NCI-H1417 (cell line): ENCODE results near the gene FOXK2.
"Not testable (repeated sequence)": the region's sequence is repeated elsewhere in the genome, so short reads cannot be mapped to it uniquely, and the experiment has no call there.

Experiments used
- DNase-seq, 3 experiments: peaks; one replicate each; lab custom pipeline; 2025; lab: John Stamatoyannopoulos, UW

The FOXK2 gene

DNA sequence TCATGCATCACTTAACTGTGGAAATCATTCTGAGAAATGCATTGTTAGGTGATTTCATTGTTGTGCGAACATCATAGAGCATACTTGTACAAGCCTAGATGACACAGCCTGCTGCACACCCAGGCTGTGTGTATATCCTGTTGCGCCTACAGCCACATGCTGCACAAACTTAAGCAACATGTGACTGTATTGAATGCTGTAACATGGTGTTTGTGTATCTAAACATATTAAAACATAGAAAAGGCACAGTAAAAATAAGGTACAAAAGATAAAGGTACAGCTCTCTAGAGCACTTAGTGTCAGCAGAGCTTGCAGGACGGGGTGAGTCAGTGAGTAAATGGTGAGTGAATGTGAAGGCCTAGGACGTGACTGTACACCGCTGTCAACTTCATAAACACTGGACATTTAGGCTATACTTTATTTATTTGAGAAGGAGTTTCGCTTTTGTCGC lies 11.9 kb downstream of the FOXK2 start:
- DNase-seq, result no peak

GRCh38 chr17:82534401-82534812 lies 14.9 kb downstream of the FOXK2 start:
- peak in 1 of 3 experiments; percentile 30 for DNase-seq

DNA sequence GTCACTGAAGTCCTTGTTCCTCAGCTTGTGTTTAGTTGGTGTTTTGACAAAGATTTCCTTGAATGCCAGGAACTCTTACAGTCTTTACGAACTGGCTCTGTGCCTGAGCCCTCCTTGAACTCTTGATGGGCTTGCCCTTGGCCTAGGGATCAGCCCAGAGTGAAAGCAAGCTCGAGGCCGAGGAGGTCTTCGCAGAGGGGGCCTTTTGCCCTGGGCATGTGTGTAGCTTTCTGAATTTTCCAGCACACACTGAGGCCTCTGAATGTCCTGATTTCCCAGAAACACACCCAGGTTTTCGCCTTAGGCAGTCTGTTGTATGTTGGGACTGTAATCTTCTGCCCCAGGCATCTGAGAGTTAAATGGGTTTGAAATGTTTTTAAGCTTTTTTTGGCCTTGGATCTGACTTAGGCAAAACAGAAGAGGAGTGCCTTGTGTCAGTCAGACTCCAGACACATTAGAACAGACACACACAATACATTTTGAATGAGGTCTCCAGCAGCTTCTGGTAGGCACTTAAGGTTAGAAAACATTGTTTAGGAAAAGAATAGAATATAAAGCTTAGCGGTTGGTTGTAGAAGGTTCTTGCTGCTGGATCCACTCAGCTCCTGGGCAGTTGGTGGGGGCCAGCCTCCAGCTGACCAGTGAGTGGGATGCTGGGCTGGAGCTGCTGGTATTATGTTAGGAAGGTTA lies 17.1 kb downstream of the FOXK2 start:
- peak in 1 of 3 experiments; percentile 22 for DNase-seq

DNA sequence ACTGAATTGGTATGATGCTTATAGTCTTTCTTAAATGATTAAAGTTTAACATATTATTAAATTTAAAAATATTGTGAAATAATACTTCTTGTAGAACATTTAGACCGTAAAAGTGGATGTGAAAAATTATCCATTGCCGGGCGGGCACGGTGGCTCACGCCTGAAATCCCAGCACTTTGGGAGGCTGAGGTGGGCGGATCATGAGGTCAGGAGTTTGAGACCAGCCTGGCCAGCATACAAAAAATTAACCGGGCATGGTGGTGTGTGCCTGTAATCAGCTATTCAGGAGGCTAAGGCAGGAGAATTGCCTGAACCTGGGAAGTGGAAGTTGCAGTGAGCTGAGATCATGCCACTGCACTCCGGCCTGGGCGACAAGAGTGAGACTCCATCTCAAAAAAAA lies 17.7 kb downstream of the FOXK2 start:
- not testable (repeated sequence) for DNase-seq

- DNase-seq, result not testable (repeated sequence)
Measured at GRCh38 chr17:82539076-82539475, 19.5 kb downstream of the FOXK2 start.

DNA sequence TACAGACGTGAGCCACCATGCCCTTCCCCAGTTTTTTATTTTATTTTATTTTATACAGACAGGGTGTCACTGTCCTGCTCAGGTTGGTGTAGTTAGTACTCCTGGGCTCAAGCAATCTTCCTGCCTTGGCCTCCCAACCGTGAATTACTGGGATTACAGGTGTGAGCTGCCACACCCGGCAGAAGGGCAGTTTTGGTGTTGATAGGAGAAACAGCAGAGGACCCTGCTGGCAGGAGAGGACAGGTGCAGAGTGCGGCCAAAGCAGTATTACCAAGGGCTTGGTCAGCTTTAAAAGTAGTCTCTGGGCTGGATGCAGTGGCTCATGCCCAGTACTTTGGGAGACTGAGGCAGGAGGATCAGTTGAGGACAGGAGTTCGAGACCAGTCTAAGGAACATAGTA lies 22.9 kb downstream of the FOXK2 start:
- no peak for DNase-seq

DNA sequence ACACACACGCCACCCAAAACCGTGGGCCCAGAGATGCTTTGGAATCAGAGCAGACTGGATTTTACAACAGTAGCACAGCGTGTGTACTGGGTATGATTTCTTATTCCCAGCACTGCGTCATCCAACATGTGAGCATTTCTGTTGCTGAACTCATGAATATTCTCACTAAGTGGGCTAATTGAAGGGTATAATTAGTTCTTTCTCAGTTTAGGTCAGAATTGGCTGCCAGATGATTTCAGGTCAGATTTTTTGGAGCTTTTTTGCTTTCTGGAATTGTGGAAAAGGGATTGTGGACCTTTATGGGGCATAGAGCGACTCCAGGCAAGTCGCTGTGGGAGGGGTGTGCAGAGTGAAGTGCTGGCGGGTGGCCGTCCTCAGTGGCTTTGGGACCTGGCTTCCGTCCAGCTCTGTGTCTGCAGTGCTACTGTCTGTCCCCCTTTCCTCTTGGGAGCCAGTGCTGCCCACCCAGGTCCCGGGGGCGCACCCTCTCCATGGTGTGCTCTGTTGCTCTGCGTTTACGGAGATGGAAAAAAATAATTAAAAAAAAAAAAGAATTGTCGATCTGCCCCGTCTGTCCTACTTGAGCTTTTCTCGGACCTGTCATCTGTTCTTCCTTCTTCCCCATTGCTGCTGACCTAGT lies 25.0 kb downstream of the FOXK2 start:
- DNase-seq, result no peak

GRCh38 chr17:82545071-82545462 lies 25.5 kb downstream of the FOXK2 start:
- DNase-seq, result no peak

- no peak for DNase-seq
Measured at GRCh38 chr17:82547981-82548380, 28.4 kb downstream of the FOXK2 start.

GRCh38 chr17:82548681-82549303 lies 29.3 kb downstream of the FOXK2 start:
- DNase-seq, result peak in 1 of 3 experiments; percentile 17

- DNase-seq, result peak; percentile 40 to 74 (median 67)
Measured at GRCh38 chr17:82551779-82552457, 32.4 kb downstream of the FOXK2 start.

DNA sequence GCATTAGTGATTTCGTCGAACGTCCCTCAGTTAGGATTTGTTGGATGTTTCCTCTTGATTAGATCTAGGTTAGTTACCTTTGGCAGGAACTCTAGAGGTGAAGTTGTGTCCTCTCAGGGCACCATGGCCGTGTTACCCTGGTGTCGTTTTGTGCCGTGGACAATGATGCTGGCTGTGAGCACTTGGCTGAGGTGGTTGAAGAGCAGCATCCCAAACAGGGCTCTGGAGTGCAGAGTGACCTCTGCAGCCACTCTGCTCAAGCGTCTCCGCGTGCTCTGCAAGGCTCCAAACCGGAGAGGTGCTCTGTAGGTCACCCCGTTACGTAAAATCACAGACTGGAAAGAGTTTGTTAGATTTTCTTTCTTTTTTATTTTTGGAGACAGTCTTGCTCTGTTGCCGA lies 33.0 kb downstream of the FOXK2 start:
- DNase-seq, result no peak

DNA sequence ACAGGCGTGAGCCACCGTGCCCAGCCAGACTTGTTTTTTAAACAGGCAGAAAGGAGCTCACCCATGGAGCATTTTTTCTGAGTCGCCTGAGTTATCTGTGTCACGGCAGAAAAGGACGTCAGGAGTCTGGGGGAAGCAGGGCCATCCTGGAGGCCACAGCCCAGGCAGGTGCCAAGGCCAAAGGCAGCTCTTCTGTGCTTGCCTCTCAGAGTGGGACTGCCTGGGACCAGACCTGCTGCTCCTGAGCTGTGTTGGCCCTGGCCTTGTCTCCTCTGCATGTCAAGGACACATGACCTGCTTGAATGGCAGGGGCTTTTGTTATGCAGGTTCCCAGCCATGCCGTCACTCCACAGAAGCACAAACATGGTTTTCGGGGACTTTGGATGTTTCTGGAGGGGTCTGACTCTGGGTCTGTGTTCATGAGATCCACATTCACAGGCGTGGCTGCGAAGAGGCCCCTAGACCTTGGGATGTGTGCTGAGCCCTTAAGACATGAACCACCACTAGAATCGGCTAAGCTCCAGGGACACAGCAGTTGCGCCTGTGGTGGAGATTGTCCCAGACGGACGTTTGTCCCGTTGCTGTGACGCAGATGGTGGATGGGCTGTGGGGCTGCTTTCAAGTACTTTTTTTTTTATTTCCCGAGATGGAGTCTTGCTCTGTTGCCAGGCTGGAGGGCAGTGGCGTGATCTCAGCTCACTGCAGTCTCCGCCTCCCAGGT lies 33.8 kb downstream of the FOXK2 start:
- DNase-seq, result no peak

- DNase-seq, result not testable (repeated sequence)
Measured at GRCh38 chr17:82557510-82557909, 38.0 kb downstream of the FOXK2 start.

DNA sequence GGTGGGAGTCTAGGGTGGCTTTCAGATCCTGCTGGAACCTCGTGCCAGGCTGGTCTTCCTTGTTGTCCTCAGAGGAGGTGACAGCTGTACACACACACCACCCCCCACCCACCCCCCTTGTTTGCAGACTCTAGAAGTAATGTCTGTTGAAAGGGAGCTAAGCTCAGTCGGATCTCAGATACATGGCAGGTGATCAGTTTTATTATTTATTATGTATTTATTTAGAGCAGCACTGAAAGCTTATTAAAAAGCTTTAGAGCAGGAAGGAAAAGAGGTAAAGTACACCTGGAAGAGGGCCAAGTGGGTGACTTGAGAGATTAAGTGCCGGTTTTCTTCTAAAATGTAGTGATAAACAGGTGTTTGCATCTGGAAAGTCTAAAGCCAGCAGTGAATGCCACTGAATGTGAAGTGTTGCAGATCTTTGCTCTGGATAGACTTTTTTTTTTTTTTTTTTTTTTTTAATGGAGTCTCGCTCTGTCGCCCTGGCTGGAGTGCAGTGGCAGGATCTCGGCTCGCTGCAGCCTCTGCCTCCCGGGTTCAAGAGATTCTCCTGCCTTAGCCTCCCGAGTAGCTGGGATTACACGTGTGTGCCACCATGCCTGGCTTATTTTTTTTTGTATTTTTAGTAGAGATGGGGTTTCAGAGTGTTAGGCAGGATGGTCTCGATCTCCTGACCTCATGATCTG lies 40.2 kb downstream of the FOXK2 start:
- peak; percentile 68 to 95 (median 90) for DNase-seq

- DNase-seq, result peak in 1 of 3 experiments; percentile 54
Measured at GRCh38 chr17:82560252-82560642, 40.7 kb downstream of the FOXK2 start.

DNA sequence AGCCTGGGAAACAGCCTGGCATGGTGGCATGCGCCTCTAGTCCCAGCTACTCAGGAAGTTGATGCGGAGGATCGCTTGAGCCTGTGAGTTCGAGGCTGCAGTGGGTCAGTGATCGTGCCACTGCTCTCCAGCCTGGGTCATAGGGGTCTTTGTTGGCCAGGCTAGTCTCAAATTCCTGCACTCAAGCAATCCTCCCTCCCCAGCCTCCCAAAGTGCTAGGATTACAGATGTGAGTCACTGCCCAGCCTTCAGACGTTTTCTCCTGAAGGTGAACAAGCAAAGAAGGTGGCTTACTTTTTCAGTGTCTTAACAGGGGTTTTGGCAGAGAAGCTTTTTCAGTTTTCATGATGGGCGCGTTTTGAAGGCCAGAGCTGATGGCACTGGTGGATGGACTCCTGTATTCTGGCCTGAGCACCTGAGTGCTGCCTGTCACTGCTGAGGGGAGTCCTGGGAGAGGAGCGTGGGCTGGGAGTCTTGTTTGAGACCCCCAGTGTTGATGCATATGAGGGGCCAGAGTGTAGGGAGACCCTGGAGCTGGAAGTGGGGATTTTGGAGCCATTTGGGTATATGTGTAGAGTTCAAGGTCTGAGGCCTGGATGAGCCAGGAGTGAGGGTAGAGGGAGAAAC lies 41.4 kb downstream of the FOXK2 start:
- no peak for DNase-seq

DNA sequence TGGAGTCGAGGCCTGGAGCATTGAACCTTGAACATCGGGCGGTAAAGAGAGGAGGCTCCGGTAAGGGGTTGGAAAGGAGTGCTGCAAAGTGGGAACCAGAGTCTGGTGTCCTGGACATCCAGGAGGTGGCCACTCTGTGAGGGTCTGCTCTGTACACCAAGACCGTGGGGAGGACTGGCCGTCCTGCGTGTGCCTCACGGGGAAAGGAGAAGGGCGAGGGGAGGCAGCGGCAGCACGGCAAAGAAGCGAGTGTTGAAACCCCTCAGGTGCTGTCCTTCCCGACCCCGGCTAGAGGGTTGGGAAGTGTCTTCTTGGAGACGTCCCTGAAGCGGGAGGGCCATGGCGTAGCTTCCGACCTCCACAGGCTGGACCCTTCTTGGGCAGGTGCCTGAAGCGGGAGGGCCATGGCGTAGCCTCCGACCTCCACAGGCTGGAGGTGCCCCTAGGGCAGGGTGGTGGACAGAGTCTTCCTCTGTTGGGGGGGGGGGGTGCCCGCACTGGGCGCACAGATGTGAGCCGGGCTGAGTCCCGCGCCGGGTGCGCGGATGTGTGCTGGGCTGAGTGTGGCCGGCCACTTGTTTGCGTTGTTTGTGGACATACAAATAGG lies 42.0 kb downstream of the FOXK2 start:
- no peak for DNase-seq

- not testable (repeated sequence) for DNase-seq
Measured at GRCh38 chr17:82562718-82563220, 43.2 kb downstream of the FOXK2 start.

DNA sequence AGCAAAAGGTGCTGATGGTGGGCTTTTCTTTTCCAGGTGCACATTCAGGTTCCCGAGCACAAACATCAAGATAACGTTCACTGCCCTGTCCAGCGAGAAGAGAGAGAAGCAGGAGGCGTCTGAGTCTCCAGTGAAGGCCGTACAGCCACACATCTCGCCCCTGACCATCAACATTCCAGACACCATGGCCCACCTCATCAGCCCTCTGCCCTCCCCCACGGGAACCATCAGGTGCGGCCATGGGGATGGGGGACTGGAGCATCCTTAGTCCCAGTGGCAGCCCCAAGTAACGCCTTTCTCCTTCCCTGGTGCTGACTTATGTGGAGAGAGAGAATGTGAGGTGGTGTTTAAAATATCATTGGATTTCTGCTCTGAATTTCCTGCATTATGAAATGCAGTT lies 43.8 kb downstream of the FOXK2 start:
- DNase-seq, result no peak
